Brain pericyte (primary cell): ENCODE results near the gene ALG13.
"Not testable (repeated sequence)": the region's sequence is repeated elsewhere in the genome, so short reads cannot be mapped to it uniquely, and the experiment has no call there.

Experiments
- DNase-seq: peaks from one replicate; pipeline ENCODE4 v3.0.0-alpha.2; 2012; ENCODE audit warnings: low read depth, low spot score

Gene ALG13

DNA sequence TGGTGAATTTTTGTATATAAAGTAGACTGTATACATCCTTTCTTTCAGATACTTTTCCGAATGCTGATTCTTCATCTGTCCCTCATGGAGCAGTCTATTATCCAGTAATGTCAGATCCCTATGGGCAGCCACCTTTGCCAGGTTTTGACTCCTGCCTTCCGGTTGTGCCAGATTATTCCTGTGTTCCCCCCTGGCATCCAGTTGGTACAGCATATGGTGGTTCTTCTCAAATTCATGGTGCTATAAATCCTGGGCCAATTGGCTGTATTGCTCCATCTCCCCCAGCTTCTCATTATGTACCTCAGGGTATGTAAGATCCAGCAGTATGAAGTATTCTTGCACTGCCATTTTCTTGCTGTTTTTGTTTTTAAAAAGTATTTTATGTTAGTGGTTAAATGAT lies 78.7 kb downstream of the ALG13 start:
- no peak for DNase-seq

DNA sequence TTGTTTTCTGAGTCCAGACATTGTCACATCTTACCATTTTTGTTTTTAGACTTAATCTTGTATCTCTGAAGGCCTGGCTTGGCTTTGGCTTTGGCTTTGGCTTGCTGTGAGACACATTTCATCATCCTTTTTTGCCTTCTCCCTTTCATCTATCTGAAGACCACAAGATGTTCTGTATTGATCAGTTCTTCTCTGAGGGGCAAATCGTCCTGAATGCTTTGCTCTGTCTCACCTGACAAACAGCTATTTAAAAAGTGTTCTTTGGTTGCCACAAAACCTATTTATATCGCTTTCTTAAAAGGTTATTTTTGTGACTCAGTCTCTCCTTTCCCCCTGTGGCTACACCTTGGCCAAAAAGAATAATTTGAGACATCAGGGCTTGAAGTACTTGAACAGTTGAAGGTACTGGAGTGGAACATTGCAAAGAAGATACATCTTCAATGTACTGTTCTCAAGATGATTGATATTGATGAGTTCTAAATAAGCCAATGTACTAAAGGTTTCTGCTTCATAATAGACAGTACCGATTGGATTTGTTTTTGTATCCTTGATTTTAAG lies 80.7 kb downstream of the ALG13 start:
- DNase-seq, result no peak

DNA sequence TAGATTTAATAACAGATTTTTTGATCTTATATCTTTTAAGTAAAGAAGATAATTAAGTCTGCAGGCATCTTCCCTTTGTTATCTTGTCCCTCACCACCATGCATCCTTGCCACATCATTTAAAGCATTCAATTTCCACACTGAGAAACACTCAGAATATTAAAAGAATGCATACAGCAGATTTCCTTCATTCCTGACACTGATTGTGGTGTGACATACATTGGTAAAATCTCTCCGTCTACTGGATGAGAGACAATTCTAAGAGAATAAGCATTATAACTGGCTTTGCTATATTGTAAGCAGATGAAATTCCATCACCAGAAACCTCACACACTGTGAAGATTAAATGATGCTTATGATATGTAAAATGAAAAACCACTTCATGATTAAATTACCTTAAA lies 97.6 kb downstream of the ALG13 start:
- DNase-seq, result no peak

- no peak for DNase-seq
Observed at GRCh38 chrX:111779582-111779981, 98.6 kb downstream of the ALG13 start.

DNA sequence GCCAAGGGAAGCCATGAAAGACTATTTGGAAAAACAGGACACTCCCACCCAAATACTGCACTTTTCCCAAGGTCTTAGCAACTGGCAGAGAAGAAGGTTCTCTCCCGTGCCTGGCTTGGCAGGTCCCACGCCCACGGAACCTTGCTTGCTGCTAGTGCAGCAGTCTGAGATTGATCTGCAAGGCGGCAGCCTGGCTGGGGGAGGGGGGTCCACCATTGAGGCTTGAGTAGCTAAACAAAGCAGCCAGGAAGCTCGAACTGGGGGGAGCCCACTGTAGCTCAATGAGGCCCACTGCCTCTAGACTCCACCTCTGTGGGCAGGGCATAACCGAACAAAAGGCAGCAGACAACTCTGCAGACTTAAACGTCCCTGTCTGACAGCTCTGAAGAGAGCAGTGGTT lies 103.7 kb downstream of the ALG13 start:
- DNase-seq, result no peak

GRCh38 chrX:111790054-111790453 lies 109.1 kb downstream of the ALG13 start:
- DNase-seq, result not testable (repeated sequence)
